ENCODE data around the gene TBC1D21. TPM values are rescaled to one million over a fixed set of nuclear protein-coding genes. Genes with fewer than 3 reads are reported as not detected.

Gene TBC1D21
- total and polyA plus RNA-seq, 2 of the 8 experiments (the other 6 are each of a cell fraction or from before 2014, with no cell fraction given) = not detected

DNA sequence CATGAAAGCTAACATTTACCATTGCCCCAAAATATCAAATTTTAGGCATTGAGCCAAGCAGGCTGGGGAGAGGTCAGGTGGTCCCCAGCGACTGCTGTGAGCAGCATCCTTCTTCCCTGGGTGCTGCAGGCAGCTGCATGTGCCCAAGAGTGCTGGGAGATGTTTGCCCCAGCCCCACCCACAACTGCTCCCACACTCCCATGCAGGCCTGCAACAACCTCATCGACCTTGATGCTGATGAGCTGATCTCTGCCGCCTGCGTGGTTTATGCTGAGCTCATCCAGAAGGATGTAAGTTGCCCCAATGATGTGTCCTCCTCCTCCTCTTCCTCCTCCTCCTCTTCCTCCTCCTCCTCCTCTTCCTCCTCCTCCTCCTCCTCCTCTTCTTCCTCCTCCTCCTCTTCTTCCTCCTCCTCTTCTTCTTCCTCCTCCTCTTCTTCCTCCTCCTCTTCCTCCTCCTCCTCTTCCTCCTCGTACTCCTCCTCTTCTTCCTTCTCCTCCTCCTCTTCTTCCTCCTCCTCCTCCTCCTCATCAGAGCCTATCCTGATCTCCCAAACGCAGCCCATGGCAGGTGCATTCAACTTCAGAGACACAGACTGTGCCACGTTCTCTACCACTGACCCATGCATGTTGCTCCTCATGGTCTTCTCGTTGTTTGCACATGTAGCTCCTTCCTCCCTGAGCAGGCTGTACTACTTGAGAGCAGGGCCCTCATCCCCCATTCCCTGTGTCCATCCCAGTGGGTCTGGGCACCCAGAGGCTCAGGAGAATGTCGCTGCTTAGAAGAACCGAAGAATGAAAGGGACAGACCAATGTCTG, 15.1 kb downstream of the TBC1D21 start:
- ChIA-PET POLR2A (ENCODE audit: partially characterized antibody) (no interaction called here), CTCF (ENCODE audit: partially characterized antibody) (interaction anchor here (0.7 to 4.8 kb wide), 13 partner anchors 9 to 184 kb away, joined by 3 to 31 read pairs (median 4); partner anchors contain the start of gene TBC1D21)
- no peak for FAIRE-seq
- H3K79me2 ChIP-seq (ENCODE audit: control insufficient read depth in 1 of 2, insufficient read depth in 2 of 2, low read length in 2 of 2) = no peaks in the 10 kb centered on the region
- H2BK15ac ChIP-seq (ENCODE audit: low read length) = no peak overlapping the region
- H4K8ac ChIP-seq (ENCODE audit: extremely low read depth, insufficient read depth, low read length) = no peak overlapping the region
- DNase-seq (ENCODE audit: low read depth in 1 of 2, low spot score in 2 of 2) = no peak
- H2AFZ ChIP-seq (ENCODE audit: low read length) = no peak overlapping the region
- H2AK5ac ChIP-seq (ENCODE audit: low read depth, low read length) = 0 out of 2 replicates have a peak overlapping the region, but pooled peaks have one; percentile 24
- no peak overlapping the region for H2BK20ac ChIP-seq (ENCODE audit: low read length)
- H3K56ac ChIP-seq (replicated peaks; ENCODE audit: insufficient read length, low read depth, low read length) = no peak overlapping the region
- no peak overlapping the region for H3K27ac ChIP-seq (ENCODE audit: low read depth, low read length)
- no peaks in the 10 kb centered on the region; a peak in 1 of 7 replicates for H3K27me3 ChIP-seq (replicated peaks in 1 of 4; ENCODE audit: control insufficient read depth in 3 of 4, extremely low read depth in 1 of 4, insufficient read depth in 3 of 4, low read length in 3 of 4)
- H4K20me1 ChIP-seq (replicated peaks in 1 of 2; ENCODE audit: control insufficient read depth in 1 of 2, insufficient read depth in 2 of 2, low read length in 2 of 2) = no peaks in the 10 kb centered on the region
- no peak overlapping the region for H3K4ac ChIP-seq (replicated peaks; ENCODE audit: insufficient read length, low read depth, low read length)
- no peak overlapping the region for H3K9ac ChIP-seq (replicated peaks in 1 of 4; ENCODE audit: extremely low read depth in 1 of 4, low read depth in 3 of 4, low read length in 3 of 4)
- no peaks in the 10 kb centered on the region for H3K23me2 ChIP-seq (ENCODE audit: low read depth, low read length)
- no peak overlapping the region for H3K18ac ChIP-seq (ENCODE audit: extremely low read depth, low read length)
- H2BK120ac ChIP-seq (replicated peaks; ENCODE audit: low read depth, low read length) = no peak overlapping the region
- WGBS, 2 experiments (ENCODE audit: extremely low coverage in 1 of 2, insufficient coverage in 1 of 2, insufficient read length in 1 of 2, insufficient replicate concordance in 2 of 2, low coverage in 1 of 2, low lambda C conversion rate in 2 of 2, missing lambda C conversion rate in 1 of 2) = 81 to 100% methylated on average over 1 to 10 of the region's 10 CpGs
- no peaks in the 10 kb centered on the region for H3K9me3 ChIP-seq (ENCODE audit: insufficient read depth in 2 of 2, low read depth in 1 of 2, low read length in 1 of 2)
- TF ChIP-seq POLR2AphosphoS5 (IDR thresholded peaks at IDR 0.05; ENCODE audit: low read depth, low read length) (no peak), SIX5 (IDR thresholded peaks at IDR 0.05; ENCODE audit: low read depth, low read length) (no peak)
- TF ChIP-seq, protein P1, sequence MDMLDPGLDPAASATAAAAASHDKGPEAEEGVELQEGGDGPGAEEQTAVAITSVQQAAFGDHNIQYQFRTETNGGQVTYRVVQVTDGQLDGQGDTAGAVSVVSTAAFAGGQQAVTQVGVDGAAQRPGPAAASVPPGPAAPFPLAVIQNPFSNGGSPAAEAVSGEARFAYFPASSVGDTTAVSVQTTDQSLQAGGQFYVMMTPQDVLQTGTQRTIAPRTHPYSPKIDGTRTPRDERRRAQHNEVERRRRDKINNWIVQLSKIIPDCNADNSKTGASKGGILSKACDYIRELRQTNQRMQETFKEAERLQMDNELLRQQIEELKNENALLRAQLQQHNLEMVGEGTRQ (IDR thresholded peaks at IDR 0.05; ENCODE audit: low read length) = no peak
- H3K23ac ChIP-seq (ENCODE audit: insufficient read length) = no peak overlapping the region
- H3K4me3 ChIP-seq (ENCODE audit: extremely low read depth in 1 of 4, insufficient read depth in 2 of 4, low read depth in 3 of 4, low read length in 4 of 4) = no peak overlapping the region
- no peak overlapping the region for H4K5ac ChIP-seq (ENCODE audit: insufficient read length, low read depth, low read length)
- H3K14ac ChIP-seq (ENCODE audit: insufficient read length) = no peak overlapping the region
- H3K4me2 ChIP-seq (ENCODE audit: insufficient read depth in 1 of 2, low read depth in 2 of 2, low read length in 2 of 2) = no peak overlapping the region
- no peak overlapping the region for H2BK12ac ChIP-seq (ENCODE audit: low read depth, low read length)
- no peaks in the 10 kb centered on the region for H3K79me1 ChIP-seq (ENCODE audit: low read depth, low read length)
- no peaks in the 10 kb centered on the region for H3K36me3 ChIP-seq (ENCODE audit: control insufficient read depth in 2 of 4, insufficient read depth in 4 of 4, low read length in 3 of 4)
- no peak overlapping the region for H2BK5ac ChIP-seq (ENCODE audit: low read depth, low read length)
- no peaks in the 10 kb centered on the region for H3K4me1 ChIP-seq (replicated peaks in 1 of 4; ENCODE audit: control insufficient read depth in 3 of 4, insufficient read depth in 4 of 4, low read length in 3 of 4)
- no peak overlapping the region for H4K91ac ChIP-seq (replicated peaks; ENCODE audit: insufficient read length, low read length)

All from H1 (cell line).